AG04450 (cell line): Measurements from ENCODE around the gene HNRNPA0. TPM values are rescaled to one million over a fixed set of nuclear protein-coding genes. Genes with fewer than 3 reads are reported as not detected.

Experiments
- CTCF ChIA-PET: fragments of 300-600, 350-600 bp; formaldehyde crosslinking; extraction: SDS; loops from one replicate; lab custom pipeline; 2022; ENCODE audit warnings: antibody characterized with exemption, inconsistent platforms; lab: Charles Lee
- POLR2A ChIA-PET: fragments of 350-600 bp; formaldehyde crosslinking; extraction: SDS; loops from one replicate; lab custom pipeline; 2021; ENCODE audit warnings: antibody characterized with exemption, inconsistent platforms; lab: Yijun Ruan, JAX
- DNase-seq: peaks from one replicate; pipeline ENCODE4 v3.0.0-alpha.2; 2011; ENCODE audit warnings: low read depth, low spot score
- H3K27ac ChIP-seq: one replicate; pipeline ENCODE4 v1.5.1; 2012; ENCODE audit warnings: low read depth, low read length, control low read depth
- H3K27me3 ChIP-seq: one replicate; pipeline ENCODE4 v1.6.0; 2012; ENCODE audit warnings: low read length; ENCODE audit not compliant: control insufficient read depth, insufficient read depth
- H3K4me3 ChIP-seq: 2 replicates; pipeline ENCODE4 v1.5.1; 2011; ENCODE audit warnings: mild to moderate bottlenecking, low read depth, low read length, control low read depth
- H3K9me3 ChIP-seq: 2 replicates; pipeline ENCODE4 v1.5.1; 2012; ENCODE audit warnings: low read length; ENCODE audit not compliant: control insufficient read depth, insufficient read depth
- CTCF ChIP-seq: IDR thresholded peaks from 2 replicates; pipeline ENCODE4 v1.5.1; 2011; ENCODE audit warnings: low read depth, low read length, control low read depth, inconsistent platforms
- polyA minus RNA-seq: library from RNA; depleted of rRNA, polyadenylated mRNA; stranded (reverse); fragments of >200 nt; gene quantifications from 2 replicates; pipeline ENCODE4 v1.2.3, GENCODE V29; 2011; rRNA and poly(A)+ RNA removed
- polyA plus RNA-seq: library from polyadenylated mRNA; depleted of rRNA; stranded (reverse); fragments of >200 nt; gene quantifications from 2 replicates; pipeline ENCODE4 v1.2.3, GENCODE V29; 2011; rRNA removed

Gene HNRNPA0
- 11.6 and 13.5 TPM in 2 replicates for polyA plus RNA-seq
- 6.0 and 7.5 TPM in 2 replicates for polyA minus RNA-seq

GRCh38 chr5:137754188-137754960, at the start of gene HNRNPA0:
TSS of gene HNRNPA0 (minus strand) at chr5:137754363. CDS start at chr5:137754066, 297 bp downstream.
- ChIA-PET POLR2A (interaction anchor here (0.6 to 1.0 kb wide), 3 partner anchors 24 to 191 kb away, joined by 3 to 6 read pairs (median 3); no protein-coding TSS in a partner anchor), CTCF (interaction anchor here (0.6 to 2.8 kb wide), 7 partner anchors 12 to 268 kb away, joined by 3 to 8 read pairs (median 4); no protein-coding TSS in a partner anchor)
- DNase-seq, result peak; percentile 93
- no peak for TF ChIP-seq CTCF
- peaks cover 2% of the 10 kb centered on the region for H3K27me3 ChIP-seq
- peak within 1 kb of the TSS; percentile 94 for H3K4me3 ChIP-seq
- H3K27ac ChIP-seq, result peak within 1 kb of the TSS; percentile 99
- H3K9me3 ChIP-seq, result peaks cover 4% of the 10 kb centered on the region; the same call in 1 of the 2 replicates

- DNase-seq, result no peak
- H3K27ac ChIP-seq, result no peak overlapping the region
- H3K9me3 ChIP-seq, result no peaks in the 10 kb centered on the region
- TF ChIP-seq CTCF, result no peak
- no peaks in the 10 kb centered on the region for H3K27me3 ChIP-seq
- H3K4me3 ChIP-seq, result no peak overlapping the region
- ChIA-PET CTCF (interaction anchor here (5.4 kb wide), 1 partner anchor 24 kb away, joined by 23 read pairs; no protein-coding TSS in a partner anchor), POLR2A (no interaction called here)
Measured at GRCh38 chr5:137802282-137803210, 48.4 kb upstream of the HNRNPA0 start.

- no peak overlapping the region for H3K4me3 ChIP-seq
- CTCF ChIA-PET, result interaction anchor here (5.4 kb wide), 1 partner anchor 22 kb away, joined by 23 read pairs; no protein-coding TSS in a partner anchor
- no peak for TF ChIP-seq CTCF
Measured at GRCh38 chr5:137800700-137801411, 46.7 kb upstream of the HNRNPA0 start.

GRCh38 chr5:137796279-137796678, 42.1 kb upstream of the HNRNPA0 start:
- POLR2A ChIA-PET, result no interaction called here
- CTCF ChIA-PET, result interaction anchor here (1.6 kb wide), 1 partner anchor 17 kb away, joined by 4 read pairs; no protein-coding TSS in a partner anchor

More at GRCh38 chr5:137800700-137801411, 46.7 kb upstream of the HNRNPA0 start:
- DNase-seq, result no peak
- Histone ChIP-seq H3K27ac (no peak overlapping the region), H3K27me3 (no peaks in the 10 kb centered on the region), H3K9me3 (no peaks in the 10 kb centered on the region)
- POLR2A ChIA-PET, result no interaction called here

More at GRCh38 chr5:137796279-137796678, 42.1 kb upstream of the HNRNPA0 start:
- TF ChIP-seq CTCF, result no peak
- no peaks in the 10 kb centered on the region for H3K9me3 ChIP-seq
- no peak overlapping the region for H3K4me3 ChIP-seq
- H3K27ac ChIP-seq, result no peak overlapping the region
- no peak for DNase-seq
- H3K27me3 ChIP-seq, result no peaks in the 10 kb centered on the region
